Head of caudate nucleus (tissue), 42 donors: ENCODE data around the gene LRRC32.
"Not testable (repeated sequence)": the region's sequence is repeated elsewhere in the genome, so short reads cannot be mapped to it uniquely, and the experiment has no call there.

Experiments used
- DNase-seq, 42 donors: peaks; one replicate each; pipeline versions ENCODE4 v3.0.0 to v3.0.0-alpha.2; 2020 to 2021; ENCODE audit warnings: mixed read lengths in 7 of 42
- intact Hi-C: fragments of 100-400 bp; cut with DNase I; formaldehyde crosslinking; loops from one replicate; pipeline ENCODE4 v1.15.0; 2022

The LRRC32 gene

GRCh38 chr11:76656571-76657081 is 13.9 kb downstream of the LRRC32 start:
- DNase-seq = peak in 5 of 42 donors; percentile 0 to 11 (median 8)
- intact Hi-C loops = no loop called here

- peak in 3 of 42 donors; percentile 3 to 14 (median 11) for DNase-seq
- intact Hi-C loops = no loop called here
These were observed 14.5 kb downstream of the LRRC32 start for GRCh38 chr11:76656050-76656531.

GRCh38 chr11:76655501-76656049 is 15.0 kb downstream of the LRRC32 start:
- peak in 6 of 42 donors; percentile 1 to 31 (median 15) for DNase-seq
- intact Hi-C loops = no loop called here

GRCh38 chr11:76654980-76655379 is 15.6 kb downstream of the LRRC32 start:
- intact Hi-C loops = no loop called here
- DNase-seq = peak in 3 of 42 donors; percentile 7 to 25 (median 14)

GRCh38 chr11:76654298-76654851 is 16.2 kb downstream of the LRRC32 start:
- intact Hi-C loops = no loop called here
- DNase-seq = peak in 7 of 42 donors; percentile 0 to 24 (median 14)

- peak in 4 of 42 donors; percentile 1 to 22 (median 3) for DNase-seq
- intact Hi-C loops = no loop called here
These were observed 16.8 kb downstream of the LRRC32 start for GRCh38 chr11:76653674-76654284.

GRCh38 chr11:76653012-76653673 is 17.4 kb downstream of the LRRC32 start:
- peak in 5 of 42 donors; percentile 2 to 25 (median 4) for DNase-seq
- intact Hi-C loops = no loop called here

GRCh38 chr11:76649851-76650372 is 20.6 kb downstream of the LRRC32 start:
- intact Hi-C loops = no loop called here
- peak in 4 of 42 donors; percentile 3 to 8 (median 4) for DNase-seq

GRCh38 chr11:76649011-76649410 is 21.5 kb downstream of the LRRC32 start:
- intact Hi-C loops = no loop called here
- DNase-seq = no peak

GRCh38 chr11:76648061-76648460 is 22.5 kb downstream of the LRRC32 start:
- intact Hi-C loops = no loop called here
- DNase-seq = peak in 3 of 42 donors; percentile 7 to 11 (median 7)

GRCh38 chr11:76646882-76647534 is 23.5 kb downstream of the LRRC32 start:
- intact Hi-C loops = no loop called here
- no peak for DNase-seq

GRCh38 chr11:76644591-76644990 is 26.0 kb downstream of the LRRC32 start:
- peak in 2 of 42 donors; percentile 1 to 2 for DNase-seq
- intact Hi-C loops = no loop called here

- DNase-seq, intact Hi-C loops: not testable (repeated sequence)
These were observed 26.8 kb downstream of the LRRC32 start for GRCh38 chr11:76643711-76644110.

GRCh38 chr11:76642341-76642740 is 28.2 kb downstream of the LRRC32 start:
- DNase-seq = peak in 8 of 42 donors; percentile 7 to 38 (median 24)
- intact Hi-C loops = no loop called here

GRCh38 chr11:76641905-76642304 is 28.6 kb downstream of the LRRC32 start:
- peak in 3 of 42 donors; percentile 5 to 9 (median 8) for DNase-seq
- intact Hi-C loops = no loop called here

- intact Hi-C loops = no loop called here
- DNase-seq = peak in 3 of 42 donors; percentile 16 to 27 (median 20)
These were observed 30.0 kb downstream of the LRRC32 start for GRCh38 chr11:76640501-76640900.

GRCh38 chr11:76639621-76640020 is 30.9 kb downstream of the LRRC32 start:
- DNase-seq = peak in 3 of 42 donors; percentile 3 to 22 (median 4)
- intact Hi-C loops = no loop called here

- DNase-seq = peak in 3 of 42 donors; percentile 6 to 18 (median 8)
- intact Hi-C loops = no loop called here
These were observed 32.0 kb downstream of the LRRC32 start for GRCh38 chr11:76638270-76639197.
